Measurements from ENCODE around the gene COL9A3. TPM values are rescaled to one million over a fixed set of nuclear protein-coding genes. Genes with fewer than 3 reads are reported as not detected.

COL9A3 gene
- total and polyA plus RNA-seq, 2 experiments from 2014 or later = 23.9 to 68.1 TPM

- peaks cover 8% of the 10 kb centered on the region for H3K4me1 ChIP-seq (ENCODE audit: insufficient read depth)
- no peaks in the 10 kb centered on the region for H3K9me3 ChIP-seq (ENCODE audit: low read depth)
- DNase-seq (ENCODE audit: low spot score) = peak; percentile 48
- H2AFZ ChIP-seq = no peak overlapping the region
- H4K20me1 ChIP-seq (ENCODE audit: insufficient read depth, poor library complexity, severe bottlenecking) = no peaks in the 10 kb centered on the region
- H3K27ac ChIP-seq = peak overlapping the region; percentile 55
- WGBS (ENCODE audit: low lambda C conversion rate, missing lambda C conversion rate) = 59% methylated on average over 5 of the region's 11 CpGs
- H3K9me2 ChIP-seq (replicated peaks; ENCODE audit: insufficient read depth) = no peaks in the 10 kb centered on the region
- H3K79me2 ChIP-seq = no peaks in the 10 kb centered on the region
- H3K36me3 ChIP-seq (replicated peaks; ENCODE audit: insufficient read depth, low read depth) = no peaks in the 10 kb centered on the region
- H3K4me3 ChIP-seq = no peak overlapping the region
- no peak for TF ChIP-seq EZH2phosphoT487 (IDR thresholded peaks at IDR 0.05; ENCODE audit: low read depth, severe bottlenecking, unreplicated experiment)
- TF ChIP-seq CTCF (IDR thresholded peaks at IDR 0.05; ENCODE audit: poor library complexity) = no peak
- no peak for TF ChIP-seq EZH2 (IDR thresholded peaks at IDR 0.05; ENCODE audit: borderline replicate concordance)
- H3K27me3 ChIP-seq = no peaks in the 10 kb centered on the region
- H3K4me2 ChIP-seq = no peak overlapping the region
Observed at GRCh38 chr20:62785393-62785792, 31.5 kb upstream of the COL9A3 start.

GRCh38 chr20:62786157-62786556 is 30.7 kb upstream of the COL9A3 start:
- H3K4me1 ChIP-seq (ENCODE audit: insufficient read depth) = peaks cover 9% of the 10 kb centered on the region
- H2AFZ ChIP-seq = no peak overlapping the region
- no peak overlapping the region for H3K4me2 ChIP-seq
- 67% methylated on average over 13 of the region's 13 CpGs for WGBS (ENCODE audit: low lambda C conversion rate, missing lambda C conversion rate)
- TF ChIP-seq EZH2 (IDR thresholded peaks at IDR 0.05; ENCODE audit: borderline replicate concordance) = no peak
- H3K79me2 ChIP-seq = no peaks in the 10 kb centered on the region
- H3K27ac ChIP-seq = peak overlapping the region; percentile 55
- H3K9me2 ChIP-seq (replicated peaks; ENCODE audit: insufficient read depth) = no peaks in the 10 kb centered on the region
- no peaks in the 10 kb centered on the region for H3K9me3 ChIP-seq (ENCODE audit: low read depth)
- no peaks in the 10 kb centered on the region for H4K20me1 ChIP-seq (ENCODE audit: insufficient read depth, poor library complexity, severe bottlenecking)
- no peak overlapping the region for H3K4me3 ChIP-seq
- no peak for DNase-seq (ENCODE audit: low spot score)
- H3K27me3 ChIP-seq = no peaks in the 10 kb centered on the region
- H3K36me3 ChIP-seq (replicated peaks; ENCODE audit: insufficient read depth, low read depth) = no peaks in the 10 kb centered on the region

- TF ChIP-seq EZH2phosphoT487 (IDR thresholded peaks at IDR 0.05; ENCODE audit: low read depth, severe bottlenecking, unreplicated experiment) (no peak), CTCF (IDR thresholded peaks at IDR 0.05; ENCODE audit: poor library complexity) (no peak), EZH2 (IDR thresholded peaks at IDR 0.05; ENCODE audit: borderline replicate concordance) (no peak)
- Histone ChIP-seq H3K9me3 (ENCODE audit: low read depth) (no peaks in the 10 kb centered on the region), H3K79me2 (no peaks in the 10 kb centered on the region), H3K4me2 (no peak overlapping the region), H4K20me1 (ENCODE audit: insufficient read depth, poor library complexity, severe bottlenecking) (no peaks in the 10 kb centered on the region), H3K27me3 (no peaks in the 10 kb centered on the region), H3K27ac (no peak overlapping the region), H3K4me3 (no peak overlapping the region), H3K9me2 (replicated peaks; ENCODE audit: insufficient read depth) (no peaks in the 10 kb centered on the region), H2AFZ (no peak overlapping the region), H3K36me3 (replicated peaks; ENCODE audit: insufficient read depth, low read depth) (no peaks in the 10 kb centered on the region), H3K4me1 (ENCODE audit: insufficient read depth) (peaks cover 11% of the 10 kb centered on the region)
- no peak for DNase-seq (ENCODE audit: low spot score)
- WGBS (ENCODE audit: low lambda C conversion rate, missing lambda C conversion rate) = 73% methylated on average over 7 of the region's 7 CpGs
Observed at GRCh38 chr20:62787321-62787720, 29.5 kb upstream of the COL9A3 start.

GRCh38 chr20:62787866-62788265 is 29.0 kb upstream of the COL9A3 start:
- no peak overlapping the region for H3K4me2 ChIP-seq
- H3K9me3 ChIP-seq (ENCODE audit: low read depth) = no peaks in the 10 kb centered on the region
- H2AFZ ChIP-seq = no peak overlapping the region
- no peak overlapping the region for H3K4me3 ChIP-seq
- H4K20me1 ChIP-seq (ENCODE audit: insufficient read depth, poor library complexity, severe bottlenecking) = no peaks in the 10 kb centered on the region
- 81% methylated on average over 5 of the region's 5 CpGs for WGBS (ENCODE audit: low lambda C conversion rate, missing lambda C conversion rate)
- no peaks in the 10 kb centered on the region for H3K27me3 ChIP-seq
- no peaks in the 10 kb centered on the region for H3K36me3 ChIP-seq (replicated peaks; ENCODE audit: insufficient read depth, low read depth)
- no peak for DNase-seq (ENCODE audit: low spot score)
- no peaks in the 10 kb centered on the region for H3K79me2 ChIP-seq
- H3K4me1 ChIP-seq (ENCODE audit: insufficient read depth) = peaks cover 11% of the 10 kb centered on the region
- no peaks in the 10 kb centered on the region for H3K9me2 ChIP-seq (replicated peaks; ENCODE audit: insufficient read depth)
- TF ChIP-seq EZH2 (IDR thresholded peaks at IDR 0.05; ENCODE audit: borderline replicate concordance) (no peak), CTCF (IDR thresholded peaks at IDR 0.05; ENCODE audit: poor library complexity) (no peak), EZH2phosphoT487 (IDR thresholded peaks at IDR 0.05; ENCODE audit: low read depth, severe bottlenecking, unreplicated experiment) (no peak)
- no peak overlapping the region for H3K27ac ChIP-seq

Data from hepatocyte (in vitro differentiated cells).